ENCODE data around the gene MGA. TPM values are rescaled to one million over a fixed set of nuclear protein-coding genes. Genes with fewer than 3 reads are reported as not detected.

The MGA gene
- total and polyA plus RNA-seq, 2 experiments from 2014 or later, result 13.2 to 14.8 TPM

- H3K4me3 ChIP-seq, result no peak overlapping the region
- in situ Hi-C loops (cut with MboI), result no loop called here
- 90 to 91% methylated on average over 1 of the region's 1 CpG for WGBS, 2 experiments (ENCODE audit: low coverage in 1 of 2, low lambda C conversion rate in 2 of 2, missing lambda C conversion rate in 2 of 2)
Observed at GRCh38 chr15:41650806-41651205, 9.4 kb upstream of the MGA start.

DNA sequence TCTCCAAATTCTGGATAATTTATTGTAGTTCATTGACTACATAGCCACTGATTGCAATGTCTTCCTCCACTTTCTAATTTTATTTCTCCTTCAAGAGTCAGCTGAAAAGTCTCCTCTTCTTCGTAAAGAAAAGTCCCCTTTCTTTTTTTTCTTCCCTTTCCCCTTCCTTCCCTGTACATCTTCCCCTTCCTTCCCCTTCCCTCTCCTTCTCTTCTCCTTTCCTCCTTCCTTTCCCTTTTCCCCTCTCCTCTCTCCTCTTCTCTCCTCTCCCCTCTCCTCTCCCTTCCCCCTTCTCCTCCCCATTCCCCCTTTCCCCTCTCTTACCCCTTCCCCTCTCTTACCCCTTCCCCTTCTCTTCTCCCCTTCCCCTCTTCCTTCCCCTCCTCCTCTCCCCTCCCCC lies 8.8 kb upstream of the MGA start:
- Histone ChIP-seq H4K20me1 (ENCODE audit: insufficient read depth) (no peaks in the 10 kb centered on the region), H3K9ac (no peak overlapping the region), H3K36me3 (ENCODE audit: low read depth) (no peaks in the 10 kb centered on the region), H3F3A (ENCODE audit: insufficient read depth) (peaks cover 15% of the 10 kb centered on the region), H3K4me2 (ENCODE audit: unreplicated experiment) (no peak overlapping the region), H3K9me3 (ENCODE audit: low read depth) (no peaks in the 10 kb centered on the region), H3K27me3 (replicated peaks; ENCODE audit: insufficient read depth) (no peaks in the 10 kb centered on the region), H2AFZ (no peak overlapping the region), H3K4me1 (ENCODE audit: insufficient read depth) (peaks cover 23% of the 10 kb centered on the region), H3K27ac (no peak overlapping the region), H3K4me3 (no peak overlapping the region), H3K79me2 (ENCODE audit: insufficient read depth) (0 out of 2 replicates have a peak, but pooled peaks cover 4% of the 10 kb centered on the region), H3K9me2 (ENCODE audit: insufficient read depth) (no peaks in the 10 kb centered on the region)
- TF ChIP-seq EZH2 (IDR thresholded peaks at IDR 0.05; ENCODE audit: insufficient read depth, poor library complexity, severe bottlenecking) (no peak), EZH2phosphoT487 (IDR thresholded peaks at IDR 0.05; ENCODE audit: insufficient read depth, low read depth) (no peak)
- DNase-seq, result no peak
- in situ Hi-C loops (cut with MboI), result no loop called here
- WGBS, 2 experiments (ENCODE audit: low coverage in 1 of 2, low lambda C conversion rate in 2 of 2, missing lambda C conversion rate in 2 of 2), result 63 to 87% methylated on average over 1 of the region's 1 CpG

More at GRCh38 chr15:41650806-41651205, 9.4 kb upstream of the MGA start:
- Histone ChIP-seq H3K79me2 (ENCODE audit: insufficient read depth) (0 out of 2 replicates have a peak, but pooled peaks cover 4% of the 10 kb centered on the region), H3K9ac (no peak overlapping the region), H3K9me3 (ENCODE audit: low read depth) (no peaks in the 10 kb centered on the region), H3K27me3 (replicated peaks; ENCODE audit: insufficient read depth) (no peaks in the 10 kb centered on the region), H4K20me1 (ENCODE audit: insufficient read depth) (no peaks in the 10 kb centered on the region), H3K27ac (no peak overlapping the region), H3F3A (ENCODE audit: insufficient read depth) (peaks cover 15% of the 10 kb centered on the region), H2AFZ (no peak overlapping the region), H3K36me3 (ENCODE audit: low read depth) (no peaks in the 10 kb centered on the region), H3K4me1 (ENCODE audit: insufficient read depth) (peaks cover 23% of the 10 kb centered on the region), H3K9me2 (ENCODE audit: insufficient read depth) (no peaks in the 10 kb centered on the region), H3K4me2 (ENCODE audit: unreplicated experiment) (no peak overlapping the region)
- TF ChIP-seq EZH2 (IDR thresholded peaks at IDR 0.05; ENCODE audit: insufficient read depth, poor library complexity, severe bottlenecking), result no peak
- TF ChIP-seq EZH2phosphoT487 (IDR thresholded peaks at IDR 0.05; ENCODE audit: insufficient read depth, low read depth), result no peak
- no peak for DNase-seq

DNA sequence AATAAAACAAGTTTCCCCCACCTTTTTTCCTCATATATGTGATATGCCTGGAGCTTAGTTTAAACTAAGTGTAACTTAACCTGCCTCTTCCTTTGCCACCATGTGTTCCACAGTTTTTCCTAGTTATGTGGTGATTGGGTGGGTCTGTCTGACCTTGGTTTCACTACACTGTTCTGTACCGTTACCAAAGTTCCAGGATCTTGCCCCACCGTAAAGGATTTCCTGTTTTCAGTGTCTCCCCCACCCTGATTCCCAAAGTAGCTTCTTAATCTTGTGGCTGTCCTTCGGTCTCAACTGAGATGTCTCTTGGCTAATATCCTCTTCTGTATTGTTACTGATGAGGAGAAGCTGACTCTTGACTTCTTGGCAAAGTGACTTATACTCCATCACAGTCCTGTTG lies 6.4 kb upstream of the MGA start:
- no peak overlapping the region for H3K9ac ChIP-seq
- 0 out of 2 replicates have a peak, but pooled peaks cover 4% of the 10 kb centered on the region for H3K79me2 ChIP-seq (ENCODE audit: insufficient read depth)
- H3K27ac ChIP-seq, result no peak overlapping the region
- no peaks in the 10 kb centered on the region for H3K9me2 ChIP-seq (ENCODE audit: insufficient read depth)
- WGBS, 2 experiments (ENCODE audit: low coverage in 1 of 2, low lambda C conversion rate in 2 of 2, missing lambda C conversion rate in 2 of 2), result 87 to 93% methylated on average over 3 of the region's 3 CpGs
- 0 out of 2 replicates have a peak, but pooled peaks cover 7% of the 10 kb centered on the region for H3F3A ChIP-seq (ENCODE audit: insufficient read depth)
- no peak overlapping the region for H3K4me3 ChIP-seq
- no peak for DNase-seq
- H2AFZ ChIP-seq, result no peak overlapping the region
- no peaks in the 10 kb centered on the region for H3K9me3 ChIP-seq (ENCODE audit: low read depth)
- no peaks in the 10 kb centered on the region for H4K20me1 ChIP-seq (ENCODE audit: insufficient read depth)
- in situ Hi-C loops (cut with MboI), result no loop called here
- no peaks in the 10 kb centered on the region for H3K27me3 ChIP-seq (replicated peaks; ENCODE audit: insufficient read depth)
- TF ChIP-seq EZH2phosphoT487 (IDR thresholded peaks at IDR 0.05; ENCODE audit: insufficient read depth, low read depth) (no peak), EZH2 (IDR thresholded peaks at IDR 0.05; ENCODE audit: insufficient read depth, poor library complexity, severe bottlenecking) (no peak)
- H3K36me3 ChIP-seq (ENCODE audit: low read depth), result no peaks in the 10 kb centered on the region
- H3K4me2 ChIP-seq (ENCODE audit: unreplicated experiment), result no peak overlapping the region
- peaks cover 7% of the 10 kb centered on the region for H3K4me1 ChIP-seq (ENCODE audit: insufficient read depth)

DNA sequence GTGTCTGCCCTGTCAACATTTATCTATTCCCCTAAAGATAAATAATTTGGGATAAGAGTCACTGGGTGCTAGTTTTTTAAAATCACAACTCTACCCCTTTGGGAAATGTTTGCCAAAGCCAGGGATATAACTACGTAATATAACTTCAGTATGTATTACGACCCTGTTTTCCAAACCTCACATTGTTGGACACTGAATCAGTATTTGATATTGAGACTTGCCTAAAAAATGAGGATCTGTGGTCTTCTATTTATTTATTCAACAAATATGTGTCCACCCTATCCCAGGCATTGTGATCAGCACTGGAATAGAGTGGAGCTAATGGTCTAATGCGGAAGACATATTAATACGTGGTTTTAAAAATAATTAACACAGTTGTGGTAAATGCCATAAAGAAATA lies 4.5 kb upstream of the MGA start:
- in situ Hi-C loops (cut with MboI), result no loop called here
- no peak overlapping the region for H3K4me2 ChIP-seq (ENCODE audit: unreplicated experiment)
- no peak for DNase-seq
- WGBS, 2 experiments (ENCODE audit: low coverage in 1 of 2, low lambda C conversion rate in 2 of 2, missing lambda C conversion rate in 2 of 2), result 82 to 87% methylated on average over 4 of the region's 4 CpGs
- no peak overlapping the region for H3K9ac ChIP-seq
- no peak overlapping the region for H2AFZ ChIP-seq
- 0 out of 2 replicates have a peak, but pooled peaks cover 3% of the 10 kb centered on the region for H3K4me1 ChIP-seq (ENCODE audit: insufficient read depth)
- no peaks in the 10 kb centered on the region for H3K9me3 ChIP-seq (ENCODE audit: low read depth)
- no peak overlapping the region for H3K27ac ChIP-seq
- H3K36me3 ChIP-seq (ENCODE audit: low read depth), result no peaks in the 10 kb centered on the region
- H4K20me1 ChIP-seq (ENCODE audit: insufficient read depth), result no peaks in the 10 kb centered on the region
- TF ChIP-seq EZH2 (IDR thresholded peaks at IDR 0.05; ENCODE audit: insufficient read depth, poor library complexity, severe bottlenecking), result no peak
- no peak for TF ChIP-seq EZH2phosphoT487 (IDR thresholded peaks at IDR 0.05; ENCODE audit: insufficient read depth, low read depth)
- H3K27me3 ChIP-seq (replicated peaks; ENCODE audit: insufficient read depth), result no peaks in the 10 kb centered on the region
- no peak overlapping the region for H3K4me3 ChIP-seq
- peaks cover 10% of the 10 kb centered on the region for H3F3A ChIP-seq (ENCODE audit: insufficient read depth)
- H3K9me2 ChIP-seq (ENCODE audit: insufficient read depth), result no peaks in the 10 kb centered on the region
- H3K79me2 ChIP-seq (ENCODE audit: insufficient read depth), result peaks cover 5% of the 10 kb centered on the region

DNA sequence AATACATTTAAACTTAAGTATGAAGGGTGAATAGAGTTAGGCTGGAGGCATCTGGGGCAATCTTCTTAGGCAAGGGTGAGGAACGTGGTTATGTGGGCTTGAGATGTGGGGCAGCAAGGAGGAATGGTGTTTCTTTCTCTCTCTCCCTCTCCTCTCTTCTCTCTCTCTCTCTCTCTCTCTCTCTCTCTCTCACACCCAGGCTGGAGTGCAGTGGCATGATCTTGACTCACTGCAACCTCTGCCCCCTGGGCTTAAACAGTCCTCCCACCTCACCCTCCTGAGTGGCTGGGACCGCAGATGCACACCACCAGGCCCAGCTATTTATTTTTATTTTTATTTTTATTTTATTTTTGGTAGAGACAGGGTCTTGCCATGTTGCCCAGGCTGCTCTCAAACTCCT lies 4.0 kb upstream of the MGA start:
- no peaks in the 10 kb centered on the region for H3K9me3 ChIP-seq (ENCODE audit: low read depth)
- H3K27ac ChIP-seq, result no peak overlapping the region
- no peaks in the 10 kb centered on the region for H3K27me3 ChIP-seq (replicated peaks; ENCODE audit: insufficient read depth)
- 75 to 92% methylated on average over 2 of the region's 2 CpGs for WGBS, 2 experiments (ENCODE audit: low coverage in 1 of 2, low lambda C conversion rate in 2 of 2, missing lambda C conversion rate in 2 of 2)
- in situ Hi-C loops (cut with MboI), result no loop called here
- H2AFZ ChIP-seq, result no peak overlapping the region
- H3F3A ChIP-seq (ENCODE audit: insufficient read depth), result peaks cover 10% of the 10 kb centered on the region
- H3K4me1 ChIP-seq (ENCODE audit: insufficient read depth), result 0 out of 2 replicates have a peak, but pooled peaks cover 3% of the 10 kb centered on the region
- H4K20me1 ChIP-seq (ENCODE audit: insufficient read depth), result no peaks in the 10 kb centered on the region
- H3K4me2 ChIP-seq (ENCODE audit: unreplicated experiment), result no peak overlapping the region
- H3K9me2 ChIP-seq (ENCODE audit: insufficient read depth), result no peaks in the 10 kb centered on the region
- peaks cover 10% of the 10 kb centered on the region for H3K79me2 ChIP-seq (ENCODE audit: insufficient read depth)
- DNase-seq, result no peak
- no peak for TF ChIP-seq EZH2 (IDR thresholded peaks at IDR 0.05; ENCODE audit: insufficient read depth, poor library complexity, severe bottlenecking)
- no peak overlapping the region for H3K4me3 ChIP-seq
- H3K9ac ChIP-seq, result no peak overlapping the region
- H3K36me3 ChIP-seq (ENCODE audit: low read depth), result no peaks in the 10 kb centered on the region
